GM12874 (cell line): ENCODE data around the gene FAM184B.

Experiments
- TF ChIP-seq, protein P1 (sequence below): IDR thresholded peaks from 2 replicates; pipeline ENCODE4 v1.5.1; 2011; ENCODE audit warnings: low read depth, mild to moderate bottlenecking, control low read depth, low read length, moderate library complexity; ENCODE audit not compliant: insufficient read depth

Gene FAM184B

DNA sequence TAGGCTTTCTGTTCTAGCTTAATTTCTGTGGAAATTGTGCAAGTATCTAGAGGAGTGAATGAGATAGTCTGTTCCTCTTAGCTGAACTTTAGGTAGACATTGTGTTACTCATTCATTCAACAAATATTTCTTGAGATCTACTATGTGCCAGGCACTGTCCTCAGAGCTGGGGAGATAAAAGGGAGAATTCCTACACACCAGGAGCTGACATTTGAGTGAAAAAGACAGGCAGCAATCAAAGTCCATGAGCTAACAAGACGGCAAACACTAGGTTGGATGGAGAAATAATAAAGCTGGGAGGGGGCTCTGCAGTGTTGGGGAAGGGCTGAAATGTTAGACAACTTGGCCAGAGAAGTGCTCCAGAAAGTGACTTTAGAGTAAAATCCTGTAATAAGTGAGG, 86.9 kb downstream of the FAM184B start:
- TF ChIP-seq, protein P1, sequence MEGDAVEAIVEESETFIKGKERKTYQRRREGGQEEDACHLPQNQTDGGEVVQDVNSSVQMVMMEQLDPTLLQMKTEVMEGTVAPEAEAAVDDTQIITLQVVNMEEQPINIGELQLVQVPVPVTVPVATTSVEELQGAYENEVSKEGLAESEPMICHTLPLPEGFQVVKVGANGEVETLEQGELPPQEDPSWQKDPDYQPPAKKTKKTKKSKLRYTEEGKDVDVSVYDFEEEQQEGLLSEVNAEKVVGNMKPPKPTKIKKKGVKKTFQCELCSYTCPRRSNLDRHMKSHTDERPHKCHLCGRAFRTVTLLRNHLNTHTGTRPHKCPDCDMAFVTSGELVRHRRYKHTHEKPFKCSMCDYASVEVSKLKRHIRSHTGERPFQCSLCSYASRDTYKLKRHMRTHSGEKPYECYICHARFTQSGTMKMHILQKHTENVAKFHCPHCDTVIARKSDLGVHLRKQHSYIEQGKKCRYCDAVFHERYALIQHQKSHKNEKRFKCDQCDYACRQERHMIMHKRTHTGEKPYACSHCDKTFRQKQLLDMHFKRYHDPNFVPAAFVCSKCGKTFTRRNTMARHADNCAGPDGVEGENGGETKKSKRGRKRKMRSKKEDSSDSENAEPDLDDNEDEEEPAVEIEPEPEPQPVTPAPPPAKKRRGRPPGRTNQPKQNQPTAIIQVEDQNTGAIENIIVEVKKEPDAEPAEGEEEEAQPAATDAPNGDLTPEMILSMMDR = no peak

DNA sequence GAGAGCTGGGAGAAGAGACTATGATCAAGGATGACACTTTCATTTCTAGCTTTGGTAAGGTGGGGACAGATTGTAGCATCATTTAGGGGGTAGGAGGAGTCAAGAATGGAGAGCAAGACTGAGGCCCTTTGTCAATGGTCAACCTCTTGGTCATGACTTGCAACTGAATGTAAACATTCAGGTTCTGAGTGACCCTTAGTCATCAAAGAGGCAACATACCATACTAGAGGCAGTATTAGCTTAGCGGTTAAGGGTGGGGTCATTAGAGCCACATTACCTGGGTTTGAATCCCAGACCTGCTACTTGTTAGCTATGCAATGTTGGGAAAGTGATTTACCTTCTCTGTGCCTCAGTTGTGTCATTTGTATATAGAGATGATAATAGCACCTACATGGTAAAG, 90.5 kb downstream of the FAM184B start:
- TF ChIP-seq, protein P1 = no peak

DNA sequence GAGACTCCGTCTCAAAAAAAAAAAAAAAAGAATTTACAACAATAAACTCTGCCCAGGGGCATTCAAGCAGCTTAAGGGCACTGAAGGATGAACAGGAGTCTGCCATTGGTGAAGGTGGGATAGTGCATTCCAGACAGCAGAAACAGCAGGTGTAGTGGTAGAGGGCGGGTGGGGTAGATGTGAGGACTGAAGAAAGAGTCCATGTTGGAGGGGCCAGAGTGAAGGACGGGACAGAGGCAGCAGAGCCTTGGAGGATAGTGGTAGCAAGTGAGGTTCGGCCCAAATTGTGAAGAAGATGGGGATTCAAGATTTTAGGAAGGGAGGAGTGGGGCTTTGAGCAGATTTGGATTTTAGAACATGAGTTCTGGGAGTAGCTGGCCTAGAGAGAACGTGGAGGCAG, 91.3 kb downstream of the FAM184B start:
- TF ChIP-seq, protein P1 = no peak

DNA sequence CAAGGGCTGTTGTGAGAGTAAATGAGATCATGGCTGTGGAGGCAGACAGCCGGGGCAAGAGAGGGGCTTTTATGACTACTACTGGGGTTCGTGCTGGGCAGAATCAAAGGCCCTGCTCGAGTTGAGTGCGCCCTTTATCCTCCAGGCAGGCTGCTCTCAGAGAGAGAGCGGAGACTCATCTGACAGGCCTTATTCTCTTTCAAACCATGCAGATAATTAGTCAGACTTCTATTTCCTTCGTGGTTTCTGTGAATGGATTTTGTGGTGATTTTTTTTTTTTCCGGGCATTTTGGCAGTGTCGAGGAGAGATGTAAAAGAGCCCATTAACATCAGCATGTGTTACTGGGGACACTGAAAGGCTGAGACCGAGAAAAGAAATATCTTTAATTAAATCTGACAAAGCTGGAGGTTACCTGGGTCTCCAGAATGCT, 93.4 kb downstream of the FAM184B start:
- TF ChIP-seq, protein P1 = no peak

DNA sequence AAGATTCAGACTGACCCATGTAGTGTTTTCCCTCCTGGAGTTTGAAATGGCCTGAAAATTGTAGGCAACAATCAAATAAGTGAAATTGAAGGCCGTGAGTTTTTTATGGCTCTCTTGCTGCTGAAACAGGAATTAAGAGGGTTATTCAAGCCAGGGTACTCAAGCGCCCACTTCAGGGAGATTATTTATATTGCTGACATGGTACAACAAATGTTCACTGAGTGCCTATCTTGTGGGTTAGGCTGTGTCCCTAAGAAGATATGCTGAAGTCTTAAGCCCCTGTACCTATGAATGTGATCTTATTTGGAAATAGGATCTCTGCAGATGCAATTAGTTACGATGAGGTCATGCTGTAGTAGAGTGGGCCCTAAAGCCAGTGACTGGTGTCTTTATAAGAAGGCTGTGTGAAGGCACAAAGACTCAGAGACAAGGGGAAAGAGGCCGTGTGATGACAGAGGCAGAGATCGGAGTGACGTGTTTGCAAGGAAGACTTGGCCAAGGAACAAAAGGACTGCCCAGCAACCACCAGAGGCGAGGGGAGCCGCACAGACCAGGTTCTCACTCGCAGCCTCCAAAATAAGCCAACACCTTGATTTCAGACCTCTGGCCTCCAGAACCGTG, 94.1 kb downstream of the FAM184B start:
- TF ChIP-seq, protein P1 = no peak

DNA sequence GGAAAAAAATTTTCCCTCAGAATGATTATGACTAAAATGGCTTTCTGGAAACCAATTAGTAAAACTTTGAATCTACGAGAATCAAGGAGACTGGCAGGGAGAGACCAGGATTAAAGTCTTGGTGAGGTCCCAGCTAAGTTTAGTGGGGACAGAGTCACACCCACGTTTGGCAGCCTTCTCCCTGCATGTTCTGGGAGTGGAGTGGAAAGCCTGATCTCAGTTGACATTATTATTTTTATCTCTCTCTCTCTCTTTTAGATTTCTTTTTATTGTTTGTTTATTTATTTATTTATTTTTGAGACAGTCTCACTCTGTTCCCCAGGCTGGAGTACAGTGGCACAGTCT, 99.2 kb downstream of the FAM184B start:
- TF ChIP-seq, protein P1 = no peak

DNA sequence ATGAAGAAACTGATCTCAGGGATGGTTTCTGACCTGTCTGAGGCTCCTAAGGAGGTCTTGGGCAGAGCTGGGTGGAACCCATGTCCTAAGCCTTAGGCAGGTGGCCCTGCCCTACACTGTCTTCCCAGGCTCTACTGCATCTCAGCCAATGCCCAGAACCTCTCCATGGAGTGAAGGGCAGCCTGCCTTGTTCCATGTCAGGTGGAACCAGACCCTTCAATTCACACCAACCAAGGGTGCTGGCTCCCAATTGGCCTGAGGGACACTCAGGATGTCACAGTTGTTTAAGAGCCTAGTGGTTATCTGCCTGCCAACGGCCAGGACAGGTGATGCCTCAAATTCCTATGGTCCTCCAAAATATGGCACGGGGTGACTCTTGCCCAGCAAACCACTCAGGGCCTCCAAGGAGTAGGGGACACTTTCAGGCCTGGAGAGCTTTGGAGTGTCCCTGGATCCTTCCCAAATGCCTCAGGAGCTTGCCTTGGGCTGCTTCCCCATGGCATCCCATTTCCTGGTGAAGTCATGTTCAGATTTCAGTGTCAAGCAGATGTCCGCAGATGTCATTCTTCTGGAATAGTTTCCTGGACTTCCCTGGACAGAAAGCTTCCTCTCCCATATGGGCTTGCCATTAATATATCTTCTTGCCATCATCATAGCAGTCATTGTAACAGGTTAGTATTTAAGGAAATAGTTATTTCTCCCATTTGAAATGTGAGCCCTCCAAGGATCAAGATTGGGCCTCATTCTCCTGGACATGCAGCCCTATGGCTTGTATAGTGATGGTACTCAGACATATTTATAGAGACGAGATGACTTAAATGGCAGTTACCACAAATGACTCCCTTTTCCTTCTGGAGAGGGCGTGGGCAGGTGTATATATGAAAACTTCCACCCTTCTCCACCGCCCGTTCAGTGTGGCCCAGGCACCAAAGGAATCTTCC, 99.9 kb downstream of the FAM184B start:
- TF ChIP-seq, protein P1 = no peak
